Measurements from ENCODE around the gene AADAT. TPM values are rescaled to one million over a fixed set of nuclear protein-coding genes. Genes with fewer than 3 reads are reported as not detected.
A peak's percentile ranks its signal among the peaks of the same experiment; 100 is the strongest.

The AADAT gene
- total RNA-seq, 1 donor: 3.9 TPM

DNA sequence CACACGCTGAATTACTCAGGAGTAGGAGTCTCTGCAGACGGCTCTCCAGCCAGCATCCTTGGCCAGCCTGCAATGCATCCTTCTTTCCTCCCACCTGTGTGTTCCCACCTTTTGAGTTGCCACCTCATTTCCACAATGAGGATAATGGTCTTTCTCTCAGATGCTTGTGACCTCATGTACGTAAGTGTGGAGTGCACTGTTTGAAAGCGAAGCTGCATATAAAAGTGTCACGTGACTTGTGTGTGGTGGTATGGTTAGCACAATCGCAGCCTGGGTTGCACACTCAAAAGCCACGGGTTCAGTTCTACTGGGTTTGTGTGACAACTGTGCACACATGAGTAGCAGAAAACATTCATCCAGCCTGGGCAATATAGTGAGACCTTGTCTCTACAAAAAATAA, 51.5 kb downstream of the AADAT start:
- no peak for DNase-seq (ENCODE audit: low read depth)
- TF ChIP-seq, protein P1, sequence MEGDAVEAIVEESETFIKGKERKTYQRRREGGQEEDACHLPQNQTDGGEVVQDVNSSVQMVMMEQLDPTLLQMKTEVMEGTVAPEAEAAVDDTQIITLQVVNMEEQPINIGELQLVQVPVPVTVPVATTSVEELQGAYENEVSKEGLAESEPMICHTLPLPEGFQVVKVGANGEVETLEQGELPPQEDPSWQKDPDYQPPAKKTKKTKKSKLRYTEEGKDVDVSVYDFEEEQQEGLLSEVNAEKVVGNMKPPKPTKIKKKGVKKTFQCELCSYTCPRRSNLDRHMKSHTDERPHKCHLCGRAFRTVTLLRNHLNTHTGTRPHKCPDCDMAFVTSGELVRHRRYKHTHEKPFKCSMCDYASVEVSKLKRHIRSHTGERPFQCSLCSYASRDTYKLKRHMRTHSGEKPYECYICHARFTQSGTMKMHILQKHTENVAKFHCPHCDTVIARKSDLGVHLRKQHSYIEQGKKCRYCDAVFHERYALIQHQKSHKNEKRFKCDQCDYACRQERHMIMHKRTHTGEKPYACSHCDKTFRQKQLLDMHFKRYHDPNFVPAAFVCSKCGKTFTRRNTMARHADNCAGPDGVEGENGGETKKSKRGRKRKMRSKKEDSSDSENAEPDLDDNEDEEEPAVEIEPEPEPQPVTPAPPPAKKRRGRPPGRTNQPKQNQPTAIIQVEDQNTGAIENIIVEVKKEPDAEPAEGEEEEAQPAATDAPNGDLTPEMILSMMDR (IDR thresholded peaks at IDR 0.05; ENCODE audit: insufficient read depth, low read depth, low read length): no peak
- no peak overlapping the region for H3K4me3 ChIP-seq (ENCODE audit: low read depth, low read length)

DNA sequence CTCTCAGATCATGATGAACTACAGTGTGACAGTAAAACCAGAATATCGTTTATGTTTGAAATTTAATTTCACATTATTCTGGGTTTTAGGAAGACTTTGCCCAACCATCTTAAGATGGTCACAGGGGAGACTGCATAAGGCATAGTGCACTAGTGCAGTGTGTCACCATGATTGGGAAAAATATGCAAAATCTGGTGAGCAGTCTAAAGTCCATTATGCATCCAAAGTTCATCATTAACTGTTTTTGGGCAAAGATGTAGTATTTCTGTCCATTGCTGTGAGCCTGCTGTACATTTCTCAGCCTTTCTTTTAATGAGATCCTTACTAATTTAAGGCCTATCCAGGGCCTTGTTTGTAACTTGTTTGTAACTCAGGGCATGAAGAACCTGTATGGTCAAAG, 52.3 kb downstream of the AADAT start:
- no peak for DNase-seq (ENCODE audit: low read depth)
- TF ChIP-seq, protein P1 (IDR thresholded peaks at IDR 0.05; ENCODE audit: insufficient read depth, low read depth, low read length): no peak
- H3K4me3 ChIP-seq (ENCODE audit: low read depth, low read length): no peak overlapping the region

DNA sequence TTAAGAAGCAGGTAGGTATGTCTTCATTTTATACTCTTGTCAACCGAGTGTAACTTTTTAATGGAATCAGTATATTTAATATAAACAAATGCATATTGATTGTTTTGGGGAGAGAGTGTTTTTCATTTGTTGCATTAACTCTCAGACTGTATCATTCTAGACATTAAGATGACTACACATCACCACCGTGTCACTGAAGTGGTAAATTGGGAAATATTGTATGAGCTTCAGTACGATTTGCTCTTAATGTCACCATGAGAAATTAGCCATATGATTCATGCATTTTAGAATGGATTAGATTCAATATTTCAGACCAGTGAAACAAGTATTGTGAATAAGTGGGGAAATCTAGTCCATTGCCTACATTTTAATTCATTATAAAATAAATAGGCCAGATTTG, 53.9 kb downstream of the AADAT start:
- TF ChIP-seq, protein P1 (IDR thresholded peaks at IDR 0.05; ENCODE audit: insufficient read depth, low read depth, low read length): no peak
- no peak overlapping the region for H3K4me3 ChIP-seq (ENCODE audit: low read depth, low read length)
- no peak for DNase-seq (ENCODE audit: low read depth)

DNA sequence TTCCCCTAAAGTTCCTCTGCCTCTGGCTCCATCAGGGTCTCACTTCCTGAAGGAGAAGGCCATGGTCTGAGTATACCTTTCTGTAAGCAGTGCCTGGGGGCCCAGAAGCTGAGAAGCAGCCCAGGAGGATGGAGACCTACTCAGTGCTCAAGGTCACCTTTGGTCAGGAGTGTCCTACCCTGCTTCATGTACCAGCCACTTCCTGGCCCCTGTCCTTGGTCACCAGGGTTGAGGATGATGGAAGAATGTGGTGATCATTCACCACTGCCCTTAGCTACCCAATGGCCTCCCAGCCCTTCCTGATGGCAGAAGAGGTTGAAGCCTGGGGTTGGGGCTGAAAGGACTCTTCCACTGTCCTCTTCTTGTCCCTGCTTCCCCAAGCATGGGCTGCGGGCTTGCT, 54.5 kb downstream of the AADAT start:
- no peak for DNase-seq (ENCODE audit: low read depth)
- no peak overlapping the region for H3K4me3 ChIP-seq (ENCODE audit: low read depth, low read length)
- TF ChIP-seq, protein P1 (IDR thresholded peaks at IDR 0.05; ENCODE audit: insufficient read depth, low read depth, low read length): no peak

DNA sequence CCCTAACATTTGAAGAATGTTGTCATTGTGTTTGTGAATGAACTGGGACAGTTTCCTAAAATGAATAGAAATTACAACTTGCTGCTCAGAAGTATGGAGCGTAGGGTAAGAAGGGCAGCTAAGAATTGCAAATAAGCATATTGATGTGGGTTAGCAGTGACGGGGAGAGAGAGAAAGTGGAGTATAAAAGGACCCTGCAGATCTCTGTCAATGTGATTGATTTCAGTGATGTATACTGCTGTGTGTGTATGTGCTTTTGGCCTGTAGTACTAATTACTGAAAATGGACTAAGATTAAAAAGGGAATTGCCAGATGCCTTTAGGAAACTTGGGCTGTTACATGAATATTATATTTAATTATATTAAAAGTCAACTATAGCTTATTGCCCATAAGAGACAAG, 55.8 kb downstream of the AADAT start:
- TF ChIP-seq, protein P1 (IDR thresholded peaks at IDR 0.05; ENCODE audit: insufficient read depth, low read depth, low read length): no peak

DNA sequence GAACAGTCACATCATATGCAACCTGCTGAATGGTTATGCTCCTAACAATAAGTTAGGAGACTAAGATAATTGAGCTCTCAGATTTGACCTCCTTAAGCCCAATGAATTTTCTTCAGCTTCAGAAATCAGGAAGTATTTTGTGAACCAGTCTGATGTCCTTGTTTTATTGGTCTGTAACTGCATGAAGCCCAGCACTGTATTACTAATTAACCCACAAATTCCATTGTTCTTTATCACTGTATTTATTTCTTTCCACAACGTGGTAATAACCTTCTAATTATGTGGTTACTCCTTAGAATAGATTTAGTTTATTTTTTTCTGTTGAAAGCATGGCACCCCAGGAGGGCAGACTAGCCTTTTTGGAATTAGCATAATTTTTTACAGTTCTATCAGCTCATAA, 59.6 kb downstream of the AADAT start:
- TF ChIP-seq, protein P1 (IDR thresholded peaks at IDR 0.05; ENCODE audit: insufficient read depth, low read depth, low read length): no peak
- no peak overlapping the region for H3K4me3 ChIP-seq (ENCODE audit: low read depth, low read length)
- no peak for DNase-seq (ENCODE audit: low read depth)

More for the DNA sequence above, 55.8 kb downstream of the AADAT start:
- no peak overlapping the region for H3K4me3 ChIP-seq (ENCODE audit: low read depth, low read length)
- no peak for DNase-seq (ENCODE audit: low read depth)

DNA sequence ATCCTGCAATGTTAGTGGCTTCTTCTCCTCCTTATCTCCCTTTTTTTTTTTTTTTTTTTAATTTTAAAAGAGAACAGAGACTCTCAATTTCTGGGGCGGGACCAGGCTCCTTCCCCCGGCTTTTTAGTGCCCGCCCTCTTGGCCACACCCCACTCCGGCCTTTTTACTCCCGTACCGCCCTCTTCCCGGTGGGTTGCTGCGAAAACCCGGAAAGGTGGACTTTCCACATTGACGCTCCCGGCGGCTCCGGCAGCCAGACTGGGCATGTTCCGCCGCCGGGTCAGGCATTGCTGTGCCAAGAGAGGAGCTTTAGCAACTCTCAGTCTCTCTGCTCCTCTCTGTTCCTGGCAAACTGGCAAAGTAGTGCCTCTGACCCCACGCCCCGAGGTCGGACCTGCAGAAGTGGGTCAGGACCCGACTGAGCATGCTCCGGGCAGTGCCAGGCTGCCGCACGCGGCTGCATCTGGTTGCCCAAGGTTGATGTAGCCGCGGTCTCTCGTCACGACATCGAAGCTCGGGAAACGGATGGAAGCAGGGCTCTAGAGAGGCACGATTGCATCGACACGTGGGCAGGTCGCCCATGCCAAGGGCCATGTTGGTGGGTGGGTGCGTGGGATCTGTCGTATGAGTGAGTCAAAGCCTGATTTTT, 62.5 kb downstream of the AADAT start:
- TF ChIP-seq, protein P1 (IDR thresholded peaks at IDR 0.05; ENCODE audit: insufficient read depth, low read depth, low read length): no peak
- H3K4me3 ChIP-seq (ENCODE audit: low read depth, low read length): peak overlapping the region; percentile 84
- DNase-seq (ENCODE audit: low read depth): peak; percentile 97

All from fibroblast of villous mesenchyme (primary cell).